ENCODE results near the gene NRG3. TPM values are rescaled to one million over a fixed set of nuclear protein-coding genes. Genes with fewer than 3 reads are reported as not detected.

NRG3 gene
- total RNA-seq, 2 experiments from 2014 or later = not detected

DNA sequence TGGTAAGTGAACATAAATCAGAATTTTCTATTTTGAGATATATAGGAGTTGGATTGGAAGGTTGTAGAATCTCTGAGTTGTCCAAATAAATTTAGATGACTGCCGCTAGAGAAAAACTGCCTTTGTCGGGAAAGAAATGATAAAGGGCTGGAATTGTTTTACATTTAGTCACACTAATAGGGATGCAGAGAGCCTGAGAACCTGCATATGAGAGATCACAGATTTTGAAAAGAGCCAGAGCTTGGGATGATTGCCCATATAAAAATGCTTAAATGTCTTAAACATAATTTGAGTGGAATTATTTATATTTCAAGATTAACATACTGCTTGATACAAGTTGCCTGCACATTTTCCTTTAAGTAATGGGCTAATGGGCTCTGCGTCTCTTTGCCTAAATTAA is 660.5 kb downstream of the NRG3 start:
- no peaks in the 10 kb centered on the region for H3K27me3 Mint-ChIP-seq

GRCh38 chr10:82536668-82537067 is 661.7 kb downstream of the NRG3 start:
- Mint-ChIP-seq H3K4me1 (no peaks in the 10 kb centered on the region), H3K9me3 (ENCODE audit: low read depth) (peaks cover 9% of the 10 kb centered on the region), H3K27me3 (no peaks in the 10 kb centered on the region), H3K27ac (no peak overlapping the region), H3K36me3 (no peaks in the 10 kb centered on the region), H3K4me3 (no peak overlapping the region)
- CTCF ChIA-PET = no interaction called here
- ATAC-seq (no peak), DNase-seq (no peak)

More for the DNA sequence above, 660.5 kb downstream of the NRG3 start:
- CTCF ChIA-PET = no interaction called here
- Mint-ChIP-seq H3K9me3 (ENCODE audit: low read depth) (peaks cover 9% of the 10 kb centered on the region), H3K36me3 (no peaks in the 10 kb centered on the region), H3K4me1 (no peaks in the 10 kb centered on the region), H3K4me3 (no peak overlapping the region), H3K27ac (no peak overlapping the region)
- no peak for ATAC-seq
- DNase-seq = no peak

DNA sequence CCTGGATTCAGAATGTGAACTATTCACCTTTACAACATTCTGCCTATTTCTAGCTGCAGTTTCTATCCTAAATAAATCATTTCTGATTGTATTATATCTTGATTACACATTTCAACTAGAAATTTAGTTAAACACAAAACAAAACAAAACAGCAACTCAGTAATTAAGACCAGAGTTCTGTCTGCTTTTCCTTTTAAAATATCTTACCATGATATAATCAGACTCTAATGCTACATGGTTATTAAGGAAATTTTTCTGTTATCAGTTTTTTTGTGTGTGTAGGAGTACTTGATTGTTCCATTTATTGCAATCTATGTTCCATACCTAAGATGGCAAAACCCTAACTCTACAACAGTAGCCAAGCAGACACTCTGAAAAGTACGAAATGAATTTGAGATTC is 663.3 kb downstream of the NRG3 start:
- Mint-ChIP-seq H3K4me3 (no peak overlapping the region), H3K36me3 (no peaks in the 10 kb centered on the region), H3K27ac (no peak overlapping the region), H3K9me3 (ENCODE audit: low read depth) (peaks cover 9% of the 10 kb centered on the region), H3K4me1 (no peaks in the 10 kb centered on the region), H3K27me3 (no peaks in the 10 kb centered on the region)
- CTCF ChIA-PET = no interaction called here
- DNase-seq (no peak), ATAC-seq (no peak)

GRCh38 chr10:82543631-82544030 is 668.6 kb downstream of the NRG3 start:
- H3K27ac Mint-ChIP-seq = no peak overlapping the region
- no peaks in the 10 kb centered on the region for H3K4me1 Mint-ChIP-seq
- no peaks in the 10 kb centered on the region for H3K27me3 Mint-ChIP-seq
- H3K9me3 Mint-ChIP-seq (ENCODE audit: low read depth) = peaks cover 12% of the 10 kb centered on the region
- CTCF ChIA-PET = no interaction called here
- DNase-seq (no peak), ATAC-seq (no peak)
- no peaks in the 10 kb centered on the region for H3K36me3 Mint-ChIP-seq
- no peak overlapping the region for H3K4me3 Mint-ChIP-seq

GRCh38 chr10:82544377-82544776 is 669.4 kb downstream of the NRG3 start:
- Mint-ChIP-seq H3K27me3 (no peaks in the 10 kb centered on the region), H3K36me3 (no peaks in the 10 kb centered on the region), H3K4me1 (no peaks in the 10 kb centered on the region), H3K4me3 (no peak overlapping the region), H3K9me3 (ENCODE audit: low read depth) (peaks cover 12% of the 10 kb centered on the region), H3K27ac (no peak overlapping the region)
- ATAC-seq (no peak), DNase-seq (no peak)
- CTCF ChIA-PET = no interaction called here

- CTCF ChIA-PET = no interaction called here
- DNase-seq (no peak), ATAC-seq (no peak)
- no peaks in the 10 kb centered on the region for H3K4me1 Mint-ChIP-seq
- H3K27me3 Mint-ChIP-seq = no peaks in the 10 kb centered on the region
- H3K9me3 Mint-ChIP-seq (ENCODE audit: low read depth) = peaks cover 7% of the 10 kb centered on the region
- no peak overlapping the region for H3K27ac Mint-ChIP-seq
- no peak overlapping the region for H3K4me3 Mint-ChIP-seq
- H3K36me3 Mint-ChIP-seq = no peaks in the 10 kb centered on the region
Observed at GRCh38 chr10:82551506-82551905, 676.5 kb downstream of the NRG3 start.

GRCh38 chr10:82552267-82552666 is 677.3 kb downstream of the NRG3 start:
- Mint-ChIP-seq H3K4me1 (no peaks in the 10 kb centered on the region), H3K36me3 (no peaks in the 10 kb centered on the region), H3K27ac (no peak overlapping the region), H3K4me3 (no peak overlapping the region), H3K27me3 (no peaks in the 10 kb centered on the region), H3K9me3 (ENCODE audit: low read depth) (peaks cover 5% of the 10 kb centered on the region)
- ATAC-seq = no peak
- no peak for DNase-seq
- CTCF ChIA-PET = no interaction called here

GRCh38 chr10:82554381-82554780 is 679.4 kb downstream of the NRG3 start:
- no peaks in the 10 kb centered on the region for H3K4me1 Mint-ChIP-seq
- no peak for ATAC-seq
- H3K27me3 Mint-ChIP-seq = no peaks in the 10 kb centered on the region
- DNase-seq = no peak
- CTCF ChIA-PET = no interaction called here
- H3K36me3 Mint-ChIP-seq = no peaks in the 10 kb centered on the region
- no peak overlapping the region for H3K27ac Mint-ChIP-seq
- peaks cover 4% of the 10 kb centered on the region for H3K9me3 Mint-ChIP-seq (ENCODE audit: low read depth)
- no peak overlapping the region for H3K4me3 Mint-ChIP-seq

- no peak for ATAC-seq
Observed at GRCh38 chr10:82558014-82558607, 683.1 kb downstream of the NRG3 start.

GRCh38 chr10:82564353-82565196 is 689.6 kb downstream of the NRG3 start:
- Mint-ChIP-seq H3K9me3 (ENCODE audit: low read depth) (peaks cover 3% of the 10 kb centered on the region), H3K36me3 (no peaks in the 10 kb centered on the region), H3K27ac (no peak overlapping the region), H3K4me1 (no peaks in the 10 kb centered on the region), H3K27me3 (no peaks in the 10 kb centered on the region), H3K4me3 (no peak overlapping the region)
- DNase-seq = no peak
- CTCF ChIA-PET = no interaction called here
- ATAC-seq = no peak

More at GRCh38 chr10:82558014-82558607, 683.1 kb downstream of the NRG3 start:
- Mint-ChIP-seq H3K9me3 (ENCODE audit: low read depth) (peaks cover 6% of the 10 kb centered on the region), H3K36me3 (no peaks in the 10 kb centered on the region), H3K27ac (no peak overlapping the region), H3K27me3 (no peaks in the 10 kb centered on the region), H3K4me1 (no peaks in the 10 kb centered on the region), H3K4me3 (no peak overlapping the region)
- no peak for DNase-seq
- CTCF ChIA-PET = no interaction called here

DNA sequence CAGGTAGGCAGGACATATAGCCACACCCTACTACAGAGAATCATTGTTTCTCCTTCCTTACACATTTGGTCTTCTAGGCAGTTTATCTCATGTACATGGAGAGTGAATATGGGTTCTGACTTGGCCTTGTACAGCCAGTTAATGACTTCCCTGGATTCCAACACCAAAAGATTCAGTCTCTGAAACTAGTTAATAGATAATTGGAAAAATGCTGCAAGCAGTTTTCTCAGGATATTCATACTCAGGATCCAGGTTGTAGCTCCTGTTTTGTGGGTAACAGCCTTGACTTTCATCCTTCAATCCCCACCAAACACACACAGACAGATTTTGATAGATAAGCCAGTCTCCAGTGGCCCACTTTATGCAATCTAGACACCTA is 690.2 kb downstream of the NRG3 start:
- Mint-ChIP-seq H3K4me1 (no peaks in the 10 kb centered on the region), H3K4me3 (no peak overlapping the region), H3K36me3 (no peaks in the 10 kb centered on the region), H3K27ac (no peak overlapping the region), H3K9me3 (ENCODE audit: low read depth) (peaks cover 3% of the 10 kb centered on the region), H3K27me3 (no peaks in the 10 kb centered on the region)
- CTCF ChIA-PET = no interaction called here
- ATAC-seq (no peak), DNase-seq (no peak)

GRCh38 chr10:82572744-82573143 is 697.8 kb downstream of the NRG3 start:
- Mint-ChIP-seq H3K4me1 (no peaks in the 10 kb centered on the region), H3K36me3 (no peaks in the 10 kb centered on the region), H3K27ac (no peak overlapping the region), H3K27me3 (no peaks in the 10 kb centered on the region), H3K9me3 (ENCODE audit: low read depth) (peaks cover 5% of the 10 kb centered on the region), H3K4me3 (no peak overlapping the region)
- ATAC-seq = no peak
- DNase-seq = no peak
- CTCF ChIA-PET = no interaction called here

DNA sequence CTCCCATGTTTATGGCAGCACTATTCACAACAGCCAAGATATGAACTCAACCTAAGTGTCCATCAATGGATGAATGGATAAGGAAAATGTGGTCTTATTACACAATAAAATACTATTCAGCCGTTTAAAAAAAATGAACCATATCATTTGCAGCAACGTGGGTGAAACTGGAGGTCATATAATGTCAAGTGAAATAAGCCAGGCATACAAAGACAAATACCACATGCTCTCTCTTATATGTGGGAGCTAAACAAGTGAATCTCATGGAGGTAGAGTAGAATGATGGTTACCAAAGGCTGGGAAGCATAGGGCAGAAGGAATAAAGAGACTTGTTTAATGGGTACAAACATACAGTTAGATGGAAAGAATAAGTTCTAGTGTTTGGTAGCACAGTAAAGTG is 699.1 kb downstream of the NRG3 start:
- CTCF ChIA-PET = no interaction called here
- no peak for DNase-seq
- no peak for ATAC-seq
- H3K27me3 Mint-ChIP-seq = no peaks in the 10 kb centered on the region
- no peak overlapping the region for H3K27ac Mint-ChIP-seq
- no peaks in the 10 kb centered on the region for H3K36me3 Mint-ChIP-seq
- peaks cover 5% of the 10 kb centered on the region for H3K9me3 Mint-ChIP-seq (ENCODE audit: low read depth)
- no peaks in the 10 kb centered on the region for H3K4me1 Mint-ChIP-seq
- no peak overlapping the region for H3K4me3 Mint-ChIP-seq

GRCh38 chr10:82575318-82575717 is 700.3 kb downstream of the NRG3 start:
- no peak overlapping the region for H3K4me3 Mint-ChIP-seq
- no peaks in the 10 kb centered on the region for H3K4me1 Mint-ChIP-seq
- no peaks in the 10 kb centered on the region for H3K27me3 Mint-ChIP-seq
- H3K9me3 Mint-ChIP-seq (ENCODE audit: low read depth) = peaks cover 5% of the 10 kb centered on the region
- ATAC-seq = no peak
- CTCF ChIA-PET = no interaction called here
- no peaks in the 10 kb centered on the region for H3K36me3 Mint-ChIP-seq
- H3K27ac Mint-ChIP-seq = no peak overlapping the region
- no peak for DNase-seq
